HepG2 (cell line): ENCODE data around the gene COPZ1. TPM values are rescaled to one million over a fixed set of nuclear protein-coding genes. Genes with fewer than 3 reads are reported as not detected.
A peak's percentile ranks its signal among the peaks of the same experiment; 100 is the strongest.

Source experiments
- ARNT ChIP-seq: fragments of 450-650 bp; IDR thresholded peaks from 2 replicates; pipeline ENCODE4 v1.6.1; 2017
- ATF6 ChIP-seq: sonication (generic); formaldehyde crosslinking; conservative IDR thresholded peaks from 2 replicates; pipeline ENCODE4 v1.4.0; 2020; ENCODE audit warnings: missing genetic modification reagents
- ATRX ChIP-seq: sonication (generic); formaldehyde crosslinking; IDR thresholded peaks from 2 replicates; pipeline ENCODE4 v1.4.0; 2020; ENCODE audit warnings: missing genetic modification reagents, borderline replicate concordance
- FOXA1 ChIP-seq, 2 experiments: fragments of 450-650 bp in 1 of 2; sonication (generic) in 1 of 2; formaldehyde crosslinking in 1 of 2; IDR thresholded peaks; 2 replicates each; pipeline versions ENCODE4 v1.4.0 to v1.6.1; 2016 to 2020; ENCODE audit warnings: missing genetic modification reagents in 1 of 2
- LCORL ChIP-seq, 2 experiments: fragments of 450-650 bp in 1 of 2; sonication (generic) in 1 of 2; formaldehyde crosslinking in 1 of 2; IDR thresholded peaks; 2 replicates each; pipeline versions ENCODE4 v1.5.0 to v1.6.1; 2017 to 2020; ENCODE audit warnings: antibody characterized with exemption in 1 of 2, missing genetic modification reagents in 1 of 2
- PCBP1 ChIP-seq: fragments of 200-400 bp; formaldehyde crosslinking; IDR thresholded peaks from 2 replicates; pipeline ENCODE4 v1.6.1; 2017; ENCODE audit warnings: mild to moderate bottlenecking, low read depth, low read length, borderline replicate concordance
- RFX5 ChIP-seq: IDR thresholded peaks from 2 replicates; pipeline ENCODE4 v1.6.1; 2011; ENCODE audit warnings: low read depth, low read length, improper control_type of control experiment
- THAP9 ChIP-seq: sonication (generic); formaldehyde crosslinking; IDR thresholded peaks from 2 replicates; pipeline ENCODE4; 2020; ENCODE audit warnings: missing genetic modification reagents, mild to moderate bottlenecking, borderline replicate concordance
- YEATS2 ChIP-seq: sonication (generic); formaldehyde crosslinking; IDR thresholded peaks from 2 replicates; pipeline ENCODE4 v1.4.0; 2020; ENCODE audit warnings: missing genetic modification reagents, borderline replicate concordance
- ZFP62 ChIP-seq: sonication (generic); formaldehyde crosslinking; IDR thresholded peaks from 2 replicates; pipeline ENCODE4 v1.4.0; 2020; ENCODE audit warnings: missing genetic modification reagents
- ZNF251 ChIP-seq: sonication (generic); formaldehyde crosslinking; IDR thresholded peaks from 2 replicates; pipeline ENCODE4 v1.9.0; 2021; ENCODE audit warnings: mild to moderate bottlenecking, missing genetic modification reagents
- ZNF335 ChIP-seq: sonication (generic); formaldehyde crosslinking; IDR thresholded peaks from 2 replicates; pipeline ENCODE4 v1.4.0; 2020; ENCODE audit warnings: missing genetic modification reagents
- ZSCAN29 ChIP-seq: sonication (generic); formaldehyde crosslinking; conservative IDR thresholded peaks from 2 replicates; pipeline ENCODE4 v1.4.0; 2020; ENCODE audit warnings: mild to moderate bottlenecking, missing genetic modification reagents
- polyA plus RNA-seq, 8 experiments: library from polyadenylated mRNA; depleted of rRNA in 3 of 8; stranded (reverse) in 7 of 8; unstranded in 1 of 8; fragments of >200 nt; fragmentation: Illumina TruSeq in 4 of 8; extraction: Trizol in 4 of 8; gene quantifications; 2 replicates each; pipeline versions ENCODE4 v1.2.1 to v1.2.3, GENCODE V29; 2011 to 2016; ENCODE audit warnings: low read depth in 4 of 8, missing spikeins in 1 of 8, mixed read lengths in 1 of 8; ENCODE audit not compliant: insufficient read depth in 1 of 8
- total RNA-seq, 5 experiments: library from RNA; depleted of rRNA; stranded (reverse); fragments of >200 nt; fragmentation: Illumina TruSeq; extraction: Trizol; gene quantifications; 2 replicates each; pipeline ENCODE4 v1.2.3, GENCODE V29; 2016; ENCODE audit warnings: low read depth in 1 of 5
- TF ChIP-seq, protein P1 (sequence below): sonication (generic); formaldehyde crosslinking; IDR thresholded peaks from 2 replicates; pipeline ENCODE4 v1.4.0; 2020; ENCODE audit warnings: mild to moderate bottlenecking, missing genetic modification reagents
- TF ChIP-seq, protein P2 (sequence below): sonication (generic); formaldehyde crosslinking; IDR thresholded peaks from 2 replicates; pipeline ENCODE4 v1.5.0; 2020; ENCODE audit warnings: missing genetic modification reagents
- TF ChIP-seq, protein P3 (sequence below): IDR thresholded peaks from 2 replicates; pipeline ENCODE4 v1.6.1; 2016

The COPZ1 gene
- total and polyA plus RNA-seq, 2 of the 13 experiments (the other 11 are each of a cell fraction or from before 2014, with no cell fraction given): 125 to 184 TPM

DNA sequence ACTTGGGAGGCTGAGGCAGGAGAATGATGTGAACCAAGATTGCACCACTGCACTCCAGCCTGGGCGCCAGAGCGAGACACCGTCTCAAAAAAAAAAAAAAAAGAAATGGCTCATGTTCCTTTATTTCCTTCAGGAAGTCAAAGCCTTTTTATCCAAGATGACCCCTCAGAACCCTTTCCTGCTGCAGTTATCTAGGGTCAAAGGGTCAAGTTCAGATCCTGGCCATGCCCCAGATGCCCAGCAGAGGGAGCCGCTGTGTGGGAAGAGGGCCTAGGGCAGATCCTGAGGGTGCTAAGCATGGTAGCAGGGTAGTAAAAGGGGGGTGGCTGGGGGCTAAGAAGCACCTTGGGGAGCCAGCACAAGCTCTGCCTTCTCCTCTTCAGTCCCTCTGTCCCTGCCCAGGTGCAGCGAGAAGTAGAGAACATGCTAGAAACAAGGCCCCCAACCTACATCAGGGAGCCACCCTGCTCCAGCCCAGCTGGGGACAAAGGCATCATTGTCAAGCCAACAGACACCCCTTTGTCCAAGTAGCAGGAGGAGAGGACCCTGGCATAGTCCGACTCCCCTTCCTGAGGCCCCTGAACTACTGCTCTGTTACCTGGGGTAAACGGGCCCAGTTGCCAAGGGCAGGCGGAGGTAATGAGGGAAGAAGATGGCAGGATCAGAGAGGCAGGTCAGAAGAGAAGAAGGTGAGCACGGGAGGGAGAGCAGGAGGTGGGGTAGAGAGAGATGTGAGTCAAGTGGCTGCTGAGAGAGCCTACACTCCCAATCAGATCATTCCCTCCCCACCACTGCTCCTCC, 30.6 kb upstream of the COPZ1 start (continued):
- TF ChIP-seq FOXA1 (IDR thresholded peaks at IDR 0.05): no peak
- 0 out of 2 replicates have a peak, but pooled peaks have one; percentile 8 for TF ChIP-seq FOXA1 (CRISPR knock-in tag; IDR thresholded peaks at IDR 0.05)
- TF ChIP-seq ZFP62 (CRISPR knock-in tag): no peak
- no peak for TF ChIP-seq ZNF251
- no peak; the same call in none of the 2 replicates for TF ChIP-seq RFX5
- TF ChIP-seq ZNF335 (CRISPR knock-in tag): no peak
- TF ChIP-seq YEATS2 (CRISPR knock-in tag): peak; percentile 60; the same call in 1 of the 2 replicates
- no peak for TF ChIP-seq ATRX (CRISPR knock-in tag)
- no peak for TF ChIP-seq ARNT
- TF ChIP-seq, protein P1, sequence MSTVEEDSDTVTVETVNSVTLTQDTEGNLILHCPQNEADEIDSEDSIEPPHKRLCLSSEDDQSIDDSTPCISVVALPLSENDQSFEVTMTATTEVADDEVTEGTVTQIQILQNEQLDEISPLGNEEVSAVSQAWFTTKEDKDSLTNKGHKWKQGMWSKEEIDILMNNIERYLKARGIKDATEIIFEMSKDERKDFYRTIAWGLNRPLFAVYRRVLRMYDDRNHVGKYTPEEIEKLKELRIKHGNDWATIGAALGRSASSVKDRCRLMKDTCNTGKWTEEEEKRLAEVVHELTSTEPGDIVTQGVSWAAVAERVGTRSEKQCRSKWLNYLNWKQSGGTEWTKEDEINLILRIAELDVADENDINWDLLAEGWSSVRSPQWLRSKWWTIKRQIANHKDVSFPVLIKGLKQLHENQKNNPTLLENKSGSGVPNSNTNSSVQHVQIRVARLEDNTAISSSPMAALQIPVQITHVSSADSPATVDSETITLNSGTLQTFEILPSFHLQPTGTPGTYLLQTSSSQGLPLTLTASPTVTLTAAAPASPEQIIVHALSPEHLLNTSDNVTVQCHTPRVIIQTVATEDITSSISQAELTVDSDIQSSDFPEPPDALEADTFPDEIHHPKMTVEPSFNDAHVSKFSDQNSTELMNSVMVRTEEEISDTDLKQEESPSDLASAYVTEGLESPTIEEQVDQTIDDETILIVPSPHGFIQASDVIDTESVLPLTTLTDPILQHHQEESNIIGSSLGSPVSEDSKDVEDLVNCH (CRISPR knock-in tag): no peak
- no peak; the same call in 1 of the 2 replicates for TF ChIP-seq THAP9 (CRISPR knock-in tag)
- no peak for TF ChIP-seq PCBP1
- TF ChIP-seq, protein P2, sequence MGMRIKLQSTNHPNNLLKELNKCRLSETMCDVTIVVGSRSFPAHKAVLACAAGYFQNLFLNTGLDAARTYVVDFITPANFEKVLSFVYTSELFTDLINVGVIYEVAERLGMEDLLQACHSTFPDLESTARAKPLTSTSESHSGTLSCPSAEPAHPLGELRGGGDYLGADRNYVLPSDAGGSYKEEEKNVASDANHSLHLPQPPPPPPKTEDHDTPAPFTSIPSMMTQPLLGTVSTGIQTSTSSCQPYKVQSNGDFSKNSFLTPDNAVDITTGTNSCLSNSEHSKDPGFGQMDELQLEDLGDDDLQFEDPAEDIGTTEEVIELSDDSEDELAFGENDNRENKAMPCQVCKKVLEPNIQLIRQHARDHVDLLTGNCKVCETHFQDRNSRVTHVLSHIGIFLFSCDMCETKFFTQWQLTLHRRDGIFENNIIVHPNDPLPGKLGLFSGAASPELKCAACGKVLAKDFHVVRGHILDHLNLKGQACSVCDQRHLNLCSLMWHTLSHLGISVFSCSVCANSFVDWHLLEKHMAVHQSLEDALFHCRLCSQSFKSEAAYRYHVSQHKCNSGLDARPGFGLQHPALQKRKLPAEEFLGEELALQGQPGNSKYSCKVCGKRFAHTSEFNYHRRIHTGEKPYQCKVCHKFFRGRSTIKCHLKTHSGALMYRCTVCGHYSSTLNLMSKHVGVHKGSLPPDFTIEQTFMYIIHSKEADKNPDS (CRISPR knock-in tag): 0 out of 2 replicates have a peak, but pooled peaks have one; percentile 55
- TF ChIP-seq ATF6 (CRISPR knock-in tag): 0 out of 2 replicates have a peak, but pooled peaks have one; percentile 49
- TF ChIP-seq LCORL (IDR thresholded peaks at IDR 0.05): no peak
- TF ChIP-seq LCORL (CRISPR knock-in tag; IDR thresholded peaks at IDR 0.05): peak; percentile 49
- peak; percentile 59 for TF ChIP-seq ZSCAN29 (CRISPR knock-in tag)
- TF ChIP-seq, protein P3, sequence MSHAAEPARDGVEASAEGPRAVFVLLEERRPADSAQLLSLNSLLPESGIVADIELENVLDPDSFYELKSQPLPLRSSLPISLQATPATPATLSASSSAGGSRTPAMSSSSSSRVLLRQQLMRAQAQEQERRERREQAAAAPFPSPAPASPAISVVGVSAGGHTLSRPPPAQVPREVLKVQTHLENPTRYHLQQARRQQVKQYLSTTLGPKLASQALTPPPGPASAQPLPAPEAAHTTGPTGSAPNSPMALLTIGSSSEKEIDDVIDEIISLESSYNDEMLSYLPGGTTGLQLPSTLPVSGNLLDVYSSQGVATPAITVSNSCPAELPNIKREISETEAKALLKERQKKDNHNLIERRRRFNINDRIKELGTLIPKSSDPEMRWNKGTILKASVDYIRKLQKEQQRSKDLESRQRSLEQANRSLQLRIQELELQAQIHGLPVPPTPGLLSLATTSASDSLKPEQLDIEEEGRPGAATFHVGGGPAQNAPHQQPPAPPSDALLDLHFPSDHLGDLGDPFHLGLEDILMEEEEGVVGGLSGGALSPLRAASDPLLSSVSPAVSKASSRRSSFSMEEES (CRISPR knock-in tag): no peak; the same call in 1 of the 2 replicates
